GM12892 (cell line): Measurements from ENCODE around the gene XPA.

ENCODE experiments used
- POLR2A ChIP-seq: IDR thresholded peaks from 2 replicates; pipeline ENCODE4 v1.6.1; 2011; ENCODE audit warnings: low read depth, low read length, control low read depth
- POLR2AphosphoS5 ChIP-seq: IDR thresholded peaks from 2 replicates; pipeline ENCODE4 v1.6.1; 2011; ENCODE audit warnings: low read depth, low read length, control low read depth
- TAF1 ChIP-seq: IDR thresholded peaks from 2 replicates; pipeline ENCODE4 v1.6.1; 2011; ENCODE audit warnings: low read depth, mild to moderate bottlenecking, control low read depth, low read length, borderline replicate concordance

DNA sequence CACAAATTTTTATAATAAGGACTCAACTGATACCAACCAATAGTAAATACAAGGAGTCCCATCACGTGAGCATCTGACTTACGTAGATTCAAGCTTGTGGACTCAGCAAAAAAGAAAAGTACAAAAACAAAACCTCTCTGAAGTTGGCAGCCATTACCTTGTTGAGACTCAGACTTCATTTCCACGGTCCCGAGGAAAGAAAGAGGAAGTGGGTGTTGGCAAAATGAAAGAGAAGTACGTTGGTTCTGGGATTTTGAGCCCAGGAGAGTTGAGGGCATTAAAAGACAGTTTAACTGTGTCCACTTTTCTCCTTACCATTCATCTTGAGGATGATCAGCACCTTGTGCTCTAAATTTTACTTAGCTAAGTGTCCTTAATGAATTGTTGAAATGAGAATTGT, 36.8 kb downstream of the XPA start:
- no peak for TF ChIP-seq POLR2A
- no peak for TF ChIP-seq POLR2AphosphoS5
- no peak for TF ChIP-seq TAF1
